ENCODE data around the gene MED13L.
"Not testable (repeated sequence)": the region's sequence is repeated elsewhere in the genome, so short reads cannot be mapped to it uniquely, and the experiment has no call there.

The MED13L gene

DNA sequence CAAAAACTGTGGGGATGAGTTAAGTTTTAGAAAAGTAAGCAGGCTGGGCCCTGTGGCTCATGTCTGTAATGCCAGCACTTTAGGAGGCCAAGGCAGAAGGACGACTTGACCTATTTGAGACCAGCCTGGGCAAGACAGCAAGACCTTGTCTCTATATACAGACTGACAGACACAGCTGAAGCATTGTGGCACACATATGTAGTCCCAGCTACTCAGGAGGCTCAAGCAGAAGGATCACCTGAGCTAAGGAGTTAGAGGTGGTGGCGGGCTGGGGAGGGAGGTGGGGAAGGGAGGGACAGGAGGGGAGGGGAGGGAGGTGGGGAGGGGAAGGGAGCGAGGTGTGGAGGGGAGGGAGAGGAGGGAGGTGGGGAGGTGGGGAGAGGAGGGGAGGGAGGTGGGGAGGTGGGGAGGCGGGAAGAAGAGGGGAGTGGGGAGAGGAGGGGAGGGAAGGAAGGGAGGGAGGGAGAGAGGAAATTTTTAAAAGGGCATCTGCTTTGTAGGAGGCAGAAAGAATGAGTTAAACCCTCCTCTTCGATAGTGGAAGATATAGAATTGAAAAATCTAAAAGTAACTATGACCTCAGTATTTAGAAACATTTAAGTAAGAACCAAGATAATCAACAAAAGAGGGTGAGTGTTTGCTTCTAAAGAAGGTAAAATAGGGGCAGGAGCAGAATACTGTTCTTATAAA, 30.9 kb downstream of the MED13L start:
- no peak for ATAC-seq
- DNase-seq = no peak

DNA sequence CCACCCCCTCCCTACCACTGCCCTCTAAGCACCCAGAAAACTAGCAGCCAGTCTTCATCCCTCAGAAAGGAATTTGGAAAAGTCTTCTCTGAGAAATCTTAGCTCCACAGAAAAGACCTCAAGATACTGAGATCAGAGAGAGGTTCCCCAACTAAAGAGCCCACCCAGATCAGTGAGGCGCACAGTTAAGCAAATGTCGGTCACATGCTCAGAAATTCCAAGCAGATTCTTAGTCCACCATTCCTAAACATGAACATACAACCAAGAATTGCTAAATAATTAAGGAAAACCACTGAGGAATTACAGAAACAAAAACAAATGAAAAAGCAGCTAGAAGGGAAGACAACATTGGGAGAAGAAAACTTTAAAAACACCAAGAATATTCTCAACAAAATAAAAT, 32.3 kb downstream of the MED13L start:
- ATAC-seq (no peak), DNase-seq (no peak)

DNA sequence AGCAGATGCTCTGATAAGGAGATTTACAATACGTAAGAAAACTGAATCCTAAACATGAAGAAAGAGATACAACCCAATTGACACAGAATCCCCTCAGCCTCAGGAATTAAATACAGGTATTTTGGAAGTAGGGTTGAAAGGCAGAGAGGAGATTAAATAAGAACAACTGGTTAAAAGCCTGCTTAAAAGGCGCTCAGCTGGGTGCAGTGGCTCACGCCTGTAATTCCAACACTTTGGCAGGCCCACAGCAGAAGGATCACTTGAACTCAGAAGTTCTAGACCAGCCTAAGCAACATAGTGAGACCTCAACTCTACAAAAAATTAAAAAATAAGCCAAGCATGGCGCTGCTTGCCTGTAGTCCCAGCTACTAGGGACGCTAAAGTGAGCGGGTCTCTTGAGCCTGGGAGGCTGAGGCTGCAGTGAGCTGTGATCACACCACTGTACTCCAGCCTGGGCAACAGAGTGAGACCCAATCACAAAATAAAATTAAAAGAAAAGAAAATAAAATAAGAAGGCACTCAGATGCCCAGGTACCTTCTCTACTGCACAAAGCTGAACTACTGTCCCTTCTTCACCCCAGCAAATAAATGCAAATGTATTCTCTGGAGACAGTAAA, 32.9 kb downstream of the MED13L start:
- DNase-seq (no peak), ATAC-seq (no peak)

DNA sequence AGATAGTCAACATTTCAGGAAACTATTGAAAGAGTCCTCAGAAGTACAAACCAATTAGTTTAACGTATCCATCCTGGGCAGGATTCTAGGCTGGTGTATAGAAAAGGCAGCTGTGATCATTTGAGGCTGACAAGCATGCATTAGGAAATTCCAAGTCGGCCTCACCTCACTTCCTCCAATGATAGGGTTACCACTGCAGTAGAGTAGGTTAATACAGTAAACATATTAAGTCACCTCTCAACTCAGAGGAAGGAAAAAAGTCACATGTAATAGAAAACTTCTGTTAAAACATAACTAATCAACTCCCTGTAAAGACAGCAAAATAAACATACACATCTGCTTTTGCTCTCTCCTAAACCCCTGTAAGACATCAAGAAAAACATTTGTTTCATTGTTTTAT, 33.5 kb downstream of the MED13L start:
- ATAC-seq (peak; percentile 48), DNase-seq (no peak)

DNA sequence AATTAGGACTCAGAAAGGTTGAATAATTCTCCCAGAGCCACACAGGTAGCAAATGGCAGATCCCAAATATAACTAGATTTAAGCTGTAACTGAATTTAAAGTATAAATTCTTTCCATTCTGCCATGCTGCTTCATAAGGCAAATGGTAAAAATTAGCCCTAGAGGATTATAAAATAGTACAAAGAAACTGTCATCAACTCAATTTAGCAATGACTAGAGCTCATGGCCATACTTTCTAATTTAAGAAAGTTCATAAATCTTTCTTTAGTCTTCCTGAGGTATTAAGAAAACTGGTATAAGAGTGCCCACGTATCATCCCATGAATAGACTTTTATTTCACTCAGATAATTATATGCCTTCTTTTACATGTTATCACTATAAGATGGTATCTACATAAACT, 34.8 kb downstream of the MED13L start:
- DNase-seq = no peak
- ATAC-seq = no peak

DNA sequence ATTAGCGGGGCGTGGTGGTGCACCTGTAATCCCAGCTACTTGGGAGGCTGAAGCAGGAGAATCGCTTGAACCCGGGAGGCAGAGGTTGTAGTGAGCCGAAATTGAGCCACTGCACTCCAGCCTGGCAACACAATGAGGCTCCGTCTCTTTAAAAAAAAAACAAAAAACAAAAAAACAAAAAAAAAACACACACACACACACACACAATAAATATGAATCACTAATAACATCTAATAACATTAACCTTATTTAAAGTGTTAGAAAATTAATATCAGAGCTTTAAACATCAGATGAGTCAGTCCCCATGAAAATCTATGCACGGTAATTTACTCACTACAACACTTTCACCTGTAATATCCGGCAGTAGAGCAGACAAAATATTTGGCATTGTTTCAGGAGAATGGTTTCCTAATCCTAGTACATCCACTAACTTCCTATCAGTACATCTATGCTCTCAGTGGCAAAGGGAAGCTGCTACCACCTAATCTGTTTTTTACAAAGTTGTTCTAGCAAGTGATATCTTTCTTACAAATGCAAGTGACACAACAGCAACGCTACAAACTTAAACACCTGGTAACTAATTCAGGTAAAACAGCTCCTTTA, 36.2 kb downstream of the MED13L start:
- ATAC-seq = no peak

DNA sequence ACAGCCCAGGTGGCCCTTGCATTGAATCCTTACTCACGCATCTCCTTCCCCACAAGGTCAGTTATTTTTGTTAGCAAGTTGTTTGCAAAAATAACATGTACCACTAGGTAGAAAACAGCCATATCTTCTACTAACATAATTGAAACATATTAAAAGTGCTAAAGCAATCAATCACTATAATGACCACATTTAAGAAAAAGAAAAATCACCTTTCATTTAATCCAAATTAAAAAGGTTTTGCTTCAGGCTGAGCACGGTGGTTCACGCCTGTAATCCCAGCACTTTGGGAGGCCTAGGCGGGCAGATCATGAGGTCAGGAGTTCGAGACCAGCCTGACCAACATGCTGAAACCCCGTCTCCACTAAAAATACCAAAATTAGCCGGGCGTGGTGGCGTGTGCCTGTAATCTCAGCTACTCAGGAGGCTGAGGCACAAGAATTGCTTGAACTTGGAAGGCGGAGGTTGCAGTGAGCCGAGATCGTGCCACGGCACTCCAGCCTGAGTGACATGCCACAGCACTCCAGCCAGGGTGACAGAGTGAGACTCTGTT, 38.8 kb downstream of the MED13L start:
- DNase-seq, ATAC-seq: not testable (repeated sequence)

More for the DNA sequence above, 36.2 kb downstream of the MED13L start:
- no peak for DNase-seq

DNA sequence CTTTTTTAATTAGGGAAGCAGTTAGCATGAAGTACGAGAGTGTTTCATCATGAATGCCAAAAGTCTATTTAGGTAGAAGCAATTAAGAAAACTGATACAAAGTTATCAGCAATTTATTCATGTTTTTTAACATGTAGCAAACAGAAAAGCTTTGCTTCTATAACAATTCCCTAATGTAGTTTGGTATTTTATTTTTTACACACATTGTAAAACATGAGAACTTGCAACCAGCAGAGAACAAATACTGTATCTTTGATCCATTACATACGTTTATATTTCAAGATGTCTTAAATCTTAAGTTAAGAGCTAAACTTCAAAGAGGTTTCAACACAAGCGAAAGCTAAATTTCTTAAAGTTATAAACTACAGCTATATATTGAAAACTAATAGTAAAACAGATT, 39.3 kb downstream of the MED13L start:
- no peak for ATAC-seq
- DNase-seq = no peak

DNA sequence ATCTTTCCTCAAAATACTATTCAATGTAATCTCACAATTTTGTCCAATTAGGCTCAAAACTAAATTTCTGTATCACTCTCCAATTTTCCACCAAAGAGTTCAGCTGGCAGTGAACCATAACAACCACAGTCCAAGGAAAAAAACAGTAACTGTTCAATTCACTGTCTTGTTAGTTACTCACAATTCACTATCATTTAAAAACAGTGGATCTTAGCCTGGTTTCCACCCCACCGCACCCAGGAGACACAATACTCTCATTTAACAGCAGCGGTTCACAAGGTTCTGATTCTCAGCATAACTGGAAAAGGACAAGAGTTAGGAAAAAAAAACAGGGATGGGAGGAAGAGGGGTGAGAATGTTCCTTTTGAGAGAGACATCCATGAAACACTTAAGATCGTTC, 40.5 kb downstream of the MED13L start:
- ATAC-seq = no peak
- no peak for DNase-seq

DNA sequence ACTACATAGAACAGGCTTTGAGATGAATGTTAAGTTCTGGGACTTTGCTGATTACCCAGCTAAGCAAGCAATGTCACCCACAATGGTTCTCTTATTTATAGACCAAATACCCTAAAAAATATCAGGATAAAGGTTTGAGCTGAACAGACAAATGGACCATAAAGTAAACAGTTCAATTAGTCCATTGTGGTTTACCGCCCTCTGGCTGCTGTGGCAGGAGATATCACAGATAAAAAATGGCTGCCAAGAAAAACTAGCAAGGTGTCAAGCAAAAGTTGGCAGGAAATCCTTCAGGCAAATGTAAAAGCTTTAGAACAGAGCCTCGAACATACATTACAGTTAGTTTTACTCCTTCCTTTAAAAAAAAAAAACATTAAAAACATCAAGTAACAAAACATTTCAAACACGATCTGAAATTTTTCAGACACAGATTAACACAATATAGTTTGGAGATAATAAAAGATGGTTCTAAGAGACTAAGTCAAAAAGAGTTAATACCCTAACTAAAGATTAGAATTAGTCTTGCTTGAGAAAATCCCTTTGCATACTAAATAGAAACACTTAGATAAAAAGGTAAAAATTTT, 41.3 kb downstream of the MED13L start:
- DNase-seq = peak; percentile 35
- ATAC-seq = no peak

DNA sequence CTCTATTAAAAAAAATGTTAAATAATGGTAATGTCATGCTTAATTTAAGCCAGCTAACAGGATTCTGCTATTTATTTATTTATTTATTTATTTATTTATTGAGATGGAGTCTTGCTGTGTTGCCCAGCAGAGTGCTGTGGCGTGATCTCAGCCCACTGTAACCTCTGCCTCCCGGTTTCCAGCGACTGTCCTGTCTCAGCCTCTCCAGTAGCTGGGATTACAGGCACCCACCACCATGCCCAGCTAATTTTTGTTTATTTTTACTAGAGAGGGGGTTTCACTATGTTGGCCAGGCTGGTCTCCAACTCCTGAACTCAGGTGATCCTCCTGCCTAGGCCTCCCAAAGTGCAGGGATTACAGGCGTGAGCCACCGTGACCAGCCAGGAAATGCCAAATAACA, 43.3 kb downstream of the MED13L start:
- not testable (repeated sequence) for ATAC-seq, DNase-seq

DNA sequence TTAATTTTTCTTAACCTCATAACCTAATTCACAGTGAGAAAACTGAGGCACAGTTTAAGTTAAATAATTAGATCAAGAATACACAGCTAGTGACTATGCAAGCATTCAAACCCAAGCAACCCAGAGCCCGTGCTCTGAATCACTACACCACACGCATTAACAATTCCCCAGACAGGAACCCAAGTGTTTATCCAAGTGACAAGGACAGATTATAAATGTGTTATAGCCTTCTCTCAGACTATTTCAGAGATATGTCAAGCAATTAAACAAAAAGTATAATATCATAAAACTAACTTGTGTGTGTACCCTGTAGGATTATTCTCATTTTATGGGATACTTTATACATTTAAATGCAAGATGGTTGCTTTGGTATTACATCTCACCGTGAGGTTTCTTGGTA, 43.8 kb downstream of the MED13L start:
- ATAC-seq (no peak), DNase-seq (no peak)

DNA sequence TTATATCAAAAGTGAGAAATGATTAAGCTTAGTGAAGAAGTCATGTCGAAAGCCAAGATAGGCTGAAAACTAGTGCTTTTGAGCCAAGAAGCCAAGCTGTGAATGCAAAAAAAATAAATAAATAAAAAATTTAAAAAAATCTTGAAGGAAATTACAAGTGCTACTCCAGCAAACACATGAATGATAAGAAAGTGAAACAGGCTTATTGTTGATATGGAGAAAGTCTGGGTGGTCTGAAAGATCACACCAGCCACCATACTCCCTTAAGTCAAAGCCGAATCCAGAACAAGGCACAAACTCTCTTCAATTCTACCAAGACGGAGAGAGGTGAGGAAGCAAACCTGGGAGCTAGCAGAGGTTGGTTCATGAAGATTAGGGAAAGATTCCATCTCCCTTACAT, 49.7 kb downstream of the MED13L start:
- no peak for ATAC-seq
- DNase-seq = no peak

DNA sequence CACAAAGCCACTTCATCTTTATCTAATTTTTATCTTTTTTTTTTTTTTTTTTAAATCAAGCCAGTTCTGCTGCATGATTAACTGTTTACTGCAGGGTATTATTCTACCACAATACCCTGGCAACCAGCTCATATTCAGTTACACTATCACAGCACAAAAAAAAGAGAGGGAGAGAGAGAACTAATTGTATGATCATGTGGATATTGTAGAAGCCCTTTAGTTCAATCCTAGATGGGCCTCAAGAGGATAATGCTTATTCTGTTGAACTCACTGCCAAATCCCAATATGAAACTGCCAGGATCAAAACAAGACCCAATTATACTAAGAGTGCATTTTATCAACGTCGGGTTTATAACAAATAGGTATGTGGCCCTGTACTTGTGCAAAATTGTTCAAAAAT, 51.5 kb downstream of the MED13L start:
- ATAC-seq = no peak
- no peak for DNase-seq

DNA sequence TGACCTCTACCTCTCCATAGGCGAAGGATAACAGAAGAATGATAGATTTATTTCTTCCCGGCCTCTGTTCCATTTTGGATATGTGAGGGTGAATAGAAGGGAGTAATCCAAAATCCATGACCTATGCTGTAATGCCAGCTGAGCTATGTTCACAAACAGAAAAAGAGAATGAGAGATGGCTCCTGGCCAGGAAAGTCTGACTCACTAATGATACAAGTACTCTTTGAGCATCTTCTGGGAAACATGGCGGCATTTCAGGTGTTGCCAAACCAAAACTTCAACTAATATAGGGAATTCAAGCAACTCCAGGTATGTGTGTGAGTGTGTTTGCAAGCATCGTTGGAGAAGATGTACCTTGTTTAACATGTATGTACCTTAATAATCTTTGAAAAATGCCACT, 55.1 kb downstream of the MED13L start:
- ATAC-seq = no peak
- DNase-seq = peak; percentile 53

DNA sequence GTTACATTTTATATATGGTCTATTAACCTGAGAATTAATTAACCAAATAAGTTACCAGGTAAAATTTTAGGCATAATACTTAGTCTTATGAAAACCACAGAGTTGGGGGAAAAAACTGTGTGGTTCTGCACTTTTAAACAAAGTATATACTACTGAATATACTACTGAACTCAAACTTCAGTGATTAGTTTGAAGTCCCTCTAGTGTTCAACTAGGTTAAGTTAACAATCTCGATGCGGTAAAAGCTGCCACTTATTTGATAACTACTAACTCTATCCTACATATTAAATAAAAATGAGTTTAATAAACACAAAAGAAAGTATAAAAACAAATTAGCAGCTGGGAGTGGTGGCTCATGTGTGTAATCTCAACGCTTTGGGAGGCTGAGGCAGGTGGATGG, 56.7 kb downstream of the MED13L start:
- DNase-seq = no peak

DNA sequence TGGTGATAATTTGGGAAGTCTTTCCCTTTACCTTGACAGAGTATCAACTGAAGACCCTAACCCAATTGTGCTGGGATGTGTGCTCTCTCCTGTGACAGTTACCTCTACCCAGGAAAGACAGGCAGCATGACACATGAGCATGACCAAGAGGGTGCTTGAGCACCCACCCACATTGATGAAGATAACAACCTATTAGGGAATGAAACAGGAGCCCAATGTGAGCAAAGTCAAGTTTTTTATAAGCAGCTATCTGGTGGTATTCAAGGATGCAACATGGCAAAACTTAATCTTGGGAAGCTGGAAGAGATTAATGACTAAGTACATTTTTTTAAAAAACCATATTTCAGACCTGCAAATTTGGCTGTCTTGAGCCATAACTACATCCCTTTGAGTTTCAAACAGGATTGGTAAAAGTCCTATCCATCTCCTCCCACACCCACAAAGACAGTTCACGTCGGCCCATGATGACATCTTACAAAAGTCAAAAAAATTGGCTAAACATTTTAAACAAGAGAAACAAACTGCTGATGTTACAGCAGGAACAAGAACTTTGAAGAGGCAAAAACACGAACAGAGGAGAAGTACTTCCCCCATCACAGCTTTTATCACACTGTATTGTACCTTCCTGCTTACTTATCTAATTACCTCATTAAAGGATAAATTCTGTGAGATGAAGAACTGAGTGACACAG, 60.3 kb downstream of the MED13L start:
- no peak for DNase-seq
- no peak for ATAC-seq

More for the DNA sequence above, 56.7 kb downstream of the MED13L start:
- ATAC-seq = no peak

DNA sequence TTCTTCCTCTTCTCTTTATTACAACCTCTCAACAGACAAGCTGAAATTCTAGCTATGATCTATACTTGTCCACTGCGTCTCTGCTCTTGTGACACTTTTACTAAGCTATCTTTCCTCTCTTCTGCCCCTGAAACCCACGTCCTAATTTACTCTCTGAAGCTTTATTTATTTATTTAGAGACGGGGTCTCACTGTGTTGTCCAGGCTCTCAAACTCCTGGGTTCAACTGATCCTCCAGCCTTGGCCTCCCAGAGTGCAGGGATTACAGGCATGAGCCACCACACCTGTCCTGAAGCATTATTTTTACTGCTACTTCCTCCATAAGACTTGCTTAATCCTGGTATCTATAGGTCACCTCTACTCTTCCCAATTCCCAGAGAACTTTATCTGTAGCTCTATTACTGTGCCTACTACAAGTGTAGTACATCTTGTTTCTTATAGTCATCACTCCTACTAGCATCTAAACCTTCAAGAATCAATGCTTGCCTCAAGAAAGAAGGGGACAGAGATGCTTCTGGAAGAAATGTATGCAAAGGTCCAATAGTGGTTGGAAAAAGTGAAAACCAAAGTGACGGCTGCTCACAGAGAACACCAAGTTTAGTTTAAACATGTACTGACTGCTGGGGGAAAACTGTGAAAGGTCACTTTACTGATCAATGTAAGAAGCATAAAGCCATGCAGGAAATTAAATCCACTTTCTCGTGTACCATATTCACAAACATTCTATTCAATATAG, 61.3 kb downstream of the MED13L start:
- DNase-seq (no peak), ATAC-seq (peak; percentile 67)

DNA sequence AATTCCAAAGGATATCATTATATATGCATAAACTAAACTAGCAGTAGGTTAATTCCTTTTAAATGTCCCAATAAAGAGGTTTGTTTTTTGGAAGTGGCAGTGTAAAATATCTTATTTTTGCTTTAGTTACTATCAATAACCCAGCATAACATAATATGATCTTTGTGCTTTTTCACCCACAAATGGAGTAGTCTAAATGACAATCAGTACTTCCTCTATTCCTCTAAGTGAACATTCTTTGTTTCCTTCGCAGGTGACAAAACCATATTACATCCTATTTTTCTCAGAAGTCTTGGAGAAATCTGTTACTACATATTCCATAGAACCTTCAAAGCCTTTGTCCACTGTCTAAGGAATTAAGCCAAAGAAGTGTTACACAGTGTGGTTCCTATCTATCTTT, 62.5 kb downstream of the MED13L start:
- DNase-seq (no peak), ATAC-seq (no peak)

DNA sequence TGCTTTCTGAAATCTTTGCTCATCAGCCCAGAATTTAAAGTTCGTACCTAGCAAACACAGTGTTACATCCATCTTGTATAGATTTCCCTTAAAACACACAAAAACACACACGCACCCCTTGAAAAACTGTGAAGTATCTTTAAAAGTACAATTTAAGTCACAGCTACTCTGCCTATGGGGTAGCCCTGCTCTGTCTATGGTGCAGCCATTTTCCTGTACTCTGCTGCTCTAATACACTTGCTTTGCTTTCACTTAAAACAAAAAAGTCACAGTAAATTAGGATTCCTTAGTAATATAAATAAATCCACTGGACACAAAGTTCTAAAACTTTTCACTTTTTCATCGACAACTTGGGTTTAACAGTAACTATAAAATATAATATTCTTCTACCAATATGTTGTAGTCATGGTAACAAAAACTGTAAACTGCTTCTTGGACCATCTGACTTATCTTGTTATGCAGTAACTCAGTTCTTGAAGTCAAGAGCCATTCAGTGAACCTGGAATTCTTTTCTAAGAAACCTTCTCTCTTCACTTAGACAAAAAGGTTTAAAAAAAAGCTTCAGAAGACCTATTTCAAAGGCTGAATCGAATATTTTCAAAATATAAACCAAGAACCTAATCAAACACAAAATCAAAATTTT, 63.5 kb downstream of the MED13L start:
- DNase-seq (no peak), ATAC-seq (no peak)

DNA sequence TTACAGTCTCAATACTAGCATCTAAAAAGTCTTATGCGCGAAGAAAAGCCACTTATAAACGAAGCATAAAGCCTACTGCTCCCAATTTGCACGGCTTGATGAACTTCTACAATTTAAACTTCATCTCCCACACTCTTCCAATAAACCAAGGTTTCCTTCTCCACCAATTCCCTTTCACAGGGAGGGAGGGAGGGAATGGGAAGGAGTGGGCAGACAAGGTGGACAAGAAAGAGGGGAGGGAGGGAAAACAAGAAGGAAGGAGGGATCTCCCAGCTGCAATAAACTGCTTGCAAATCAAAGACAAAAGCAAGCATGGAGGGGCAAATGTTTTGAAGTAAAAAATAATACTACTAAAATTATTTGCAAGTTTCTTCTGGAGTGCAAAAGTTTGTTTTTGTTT, 64.5 kb downstream of the MED13L start:
- ATAC-seq (no peak), DNase-seq (no peak)

All from stimulated activated naive CD8-positive, alpha-beta T cell treated with anti-CD3 and anti-CD28 coated beads, Interleukin-15, Interleukin-2, amounts not matched to agents 100 U/mL and 50 U/mL, for 24 hours (primary cell).